Endothelial cell of hepatic sinusoid (primary cell): ENCODE data around the gene SNAPC2.

Experiments used
- in situ Hi-C: cut with HindIII; loops from 2 replicates; pipeline ENCODE4 v1.10.0; 2017; ENCODE audit warnings: low sequenced_read_pairs

The SNAPC2 gene

DNA sequence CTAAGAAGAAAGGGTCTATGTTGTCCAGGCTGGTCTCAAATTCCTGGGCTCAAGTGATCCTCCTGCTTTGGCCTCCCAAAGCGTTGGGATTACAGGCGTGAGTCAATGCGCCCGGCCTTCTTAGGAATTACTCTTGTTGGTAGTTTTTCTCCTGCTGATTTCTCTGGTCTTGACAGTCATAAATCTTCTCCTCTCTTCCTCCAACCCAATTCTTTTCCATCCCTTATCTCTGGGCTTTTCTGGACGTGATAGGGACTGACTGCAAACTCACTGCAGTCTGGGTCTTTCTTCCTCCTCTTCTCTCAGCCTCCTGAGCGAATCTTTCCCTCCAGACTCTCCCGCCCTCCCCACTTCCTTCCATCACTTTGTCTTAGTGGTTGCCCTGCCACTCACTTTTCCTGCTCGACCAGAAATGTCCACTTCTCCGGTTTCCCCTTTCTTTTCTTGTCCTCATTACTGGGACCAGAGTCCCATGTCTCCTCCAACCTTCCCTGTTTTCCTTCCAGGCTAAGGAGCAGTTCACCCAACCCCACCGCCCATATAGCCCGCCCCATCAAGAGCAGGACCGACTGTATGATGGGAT is 45.2 kb downstream of the SNAPC2 start:
- in situ Hi-C loops: loop anchor here (5.0 kb wide), 1 partner anchor 97 kb away; no protein-coding TSS in a partner anchor

DNA sequence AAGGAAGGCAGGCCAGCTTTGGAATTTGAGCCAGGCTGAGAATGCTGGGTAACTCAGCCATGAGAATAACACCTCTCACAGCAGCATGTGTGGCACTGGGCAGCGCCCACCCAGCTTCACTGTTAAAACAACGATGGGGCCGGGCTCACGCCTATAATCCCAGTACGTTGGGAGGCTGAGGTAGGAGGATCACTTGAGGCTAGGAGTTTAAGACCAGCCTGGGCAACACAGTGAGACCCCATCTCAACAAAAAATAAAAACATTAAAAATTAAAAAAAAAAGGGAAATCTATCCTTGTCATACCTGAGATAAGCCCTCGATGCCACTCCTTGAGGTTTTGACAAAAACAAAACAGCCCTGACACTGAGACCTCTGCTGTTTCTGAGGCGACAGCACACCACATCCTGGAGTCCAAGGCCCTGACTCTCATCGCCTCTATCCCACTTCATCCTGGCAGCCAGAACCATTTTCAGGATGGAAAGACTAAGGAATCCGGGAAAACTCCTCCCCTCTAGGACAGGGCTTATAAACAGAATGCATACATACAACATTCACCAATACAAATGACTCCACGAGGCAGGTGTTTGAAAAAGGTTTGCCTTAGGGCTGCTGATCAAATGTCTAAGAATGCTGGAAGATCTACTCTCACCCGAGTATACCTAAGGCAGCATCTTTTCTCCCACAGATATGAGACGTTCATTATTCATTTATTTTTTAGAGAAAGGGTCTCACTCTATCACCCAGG is 46.0 kb downstream of the SNAPC2 start:
- in situ Hi-C loops: loop anchor here (5.0 kb wide), 1 partner anchor 96 kb away; no protein-coding TSS in a partner anchor

DNA sequence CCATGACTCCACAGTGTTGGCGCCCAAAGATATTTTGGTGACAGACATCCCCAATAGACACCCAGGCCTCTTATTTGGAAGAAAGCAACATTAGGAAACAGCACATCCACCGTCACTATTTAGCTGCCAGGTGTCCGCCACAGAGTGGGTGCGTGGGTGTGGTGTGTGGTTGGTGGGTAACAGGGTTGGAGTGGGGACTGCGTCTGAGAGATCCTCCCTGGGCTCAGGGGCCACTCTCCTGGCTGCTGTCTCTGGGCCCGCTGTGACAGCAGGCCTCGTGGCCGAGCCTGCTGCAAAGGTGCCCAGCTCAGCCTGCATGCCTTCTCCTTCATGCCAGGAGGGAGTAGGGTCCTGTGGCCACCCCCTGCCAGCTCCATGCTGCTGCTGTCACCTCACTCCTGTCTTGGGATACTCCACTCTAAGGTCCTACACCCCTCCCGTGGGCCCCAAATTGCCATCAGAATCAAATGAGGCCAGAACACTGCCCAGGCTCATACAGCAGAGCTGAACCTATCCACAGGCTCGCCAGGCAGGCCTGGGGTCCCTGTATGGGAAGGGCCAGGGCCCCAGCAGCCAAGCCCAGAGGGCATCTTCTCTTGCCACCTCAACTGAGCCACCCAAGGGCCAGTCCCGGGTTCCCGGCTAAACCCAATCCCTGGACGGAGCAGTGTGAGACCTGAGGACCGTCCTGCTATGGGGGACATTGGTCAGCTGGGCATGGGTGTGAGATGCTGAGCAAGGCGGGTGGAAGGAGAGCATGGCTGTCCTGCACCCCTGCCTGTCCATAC is 48.1 kb downstream of the SNAPC2 start:
- in situ Hi-C loops: loop anchor here (5.0 kb wide), 1 partner anchor 94 kb away; no protein-coding TSS in a partner anchor

DNA sequence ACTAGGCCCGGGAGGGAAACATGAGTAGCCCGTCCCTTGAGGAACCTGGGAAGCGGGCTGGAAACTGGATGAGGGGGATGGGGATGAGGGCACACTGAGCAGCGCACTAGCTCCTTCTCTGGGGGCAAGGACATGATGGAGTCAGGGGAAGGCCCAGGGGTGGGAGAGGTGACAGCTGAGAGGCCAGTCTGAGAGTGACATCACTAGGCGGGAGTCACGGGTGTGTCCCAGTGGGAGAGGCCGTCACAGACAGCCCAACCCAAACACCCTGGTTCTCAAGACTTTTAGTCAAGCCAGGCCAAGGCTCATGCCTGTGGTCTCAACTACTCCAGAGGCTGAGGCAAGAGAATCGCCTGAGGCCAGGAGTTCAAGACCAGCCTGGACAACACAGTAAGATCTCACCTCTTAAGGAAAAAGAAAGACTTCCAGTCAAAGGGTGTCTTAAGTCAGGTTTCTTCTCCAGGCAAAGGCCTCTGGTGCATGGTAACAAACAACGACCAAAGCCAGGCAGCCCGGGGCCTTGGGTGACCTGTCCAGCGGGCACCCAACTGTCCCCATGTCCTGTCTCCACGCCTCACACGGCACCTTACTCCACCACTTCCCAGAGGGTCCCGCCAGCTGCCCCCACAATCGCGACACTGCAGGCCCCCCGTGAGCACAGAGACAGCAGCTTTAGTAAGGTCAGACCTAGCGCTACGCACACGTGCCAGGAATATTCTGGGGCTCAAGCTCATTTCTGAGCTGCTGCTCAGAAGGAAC is 48.8 kb downstream of the SNAPC2 start:
- in situ Hi-C loops: loop anchor here (5.0 kb wide), 1 partner anchor 93 kb away; no protein-coding TSS in a partner anchor

DNA sequence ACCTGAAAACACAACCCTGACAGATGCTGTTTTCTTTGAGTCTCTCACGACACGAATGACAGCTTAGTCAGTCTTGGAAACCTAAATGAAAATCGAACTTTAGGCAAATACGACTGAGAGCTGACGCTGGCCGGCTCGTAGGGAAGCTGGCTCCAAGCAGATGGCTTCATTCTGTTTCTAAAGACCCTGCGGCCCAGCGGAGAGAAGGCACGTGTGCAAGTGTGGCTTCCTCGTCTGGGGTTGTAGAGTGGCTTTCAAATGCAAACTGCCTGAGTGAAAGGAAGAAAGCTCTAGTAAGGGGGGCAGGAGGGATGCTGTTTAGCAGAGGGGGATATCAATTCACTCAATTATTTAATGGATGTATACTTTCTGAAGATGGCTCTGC is 49.4 kb downstream of the SNAPC2 start:
- in situ Hi-C loops: loop anchor here (5.0 kb wide), 1 partner anchor 93 kb away; no protein-coding TSS in a partner anchor

DNA sequence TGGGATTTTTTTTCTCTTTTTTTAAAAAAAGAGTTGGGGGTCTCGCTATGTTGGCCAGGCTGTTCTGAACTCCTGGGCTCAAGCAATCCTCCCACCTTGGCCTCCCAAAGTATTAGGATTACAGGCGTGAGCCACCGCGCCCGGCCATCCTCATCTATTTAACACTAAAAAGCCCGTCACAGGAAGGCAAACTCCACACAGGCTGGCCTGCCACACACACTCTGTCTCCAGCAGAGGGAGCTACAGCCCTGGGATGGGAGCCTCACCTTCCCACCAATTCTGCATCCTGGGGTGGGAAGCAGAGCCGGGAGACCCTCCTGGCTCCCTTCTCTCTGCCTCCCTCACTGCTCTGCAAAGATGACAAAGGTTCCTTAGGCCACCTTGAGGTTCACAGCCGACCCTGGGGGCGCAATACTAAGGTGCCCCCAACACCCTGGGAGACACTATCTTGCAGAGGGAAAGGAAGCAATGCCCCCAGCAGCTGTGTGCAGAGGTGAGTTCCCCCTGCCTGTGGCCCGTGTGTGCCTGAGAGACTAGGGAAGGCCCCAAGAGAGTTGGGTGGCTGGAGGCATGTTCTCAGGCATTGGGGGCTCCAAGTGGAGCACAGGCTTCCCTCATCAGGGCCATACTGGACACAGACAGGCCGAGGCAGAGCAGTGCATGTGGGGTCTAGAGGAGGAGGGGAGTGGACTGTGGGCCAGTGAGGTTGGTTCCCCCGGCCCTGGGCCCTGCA is 50.7 kb downstream of the SNAPC2 start:
- in situ Hi-C loops: no loop called here

DNA sequence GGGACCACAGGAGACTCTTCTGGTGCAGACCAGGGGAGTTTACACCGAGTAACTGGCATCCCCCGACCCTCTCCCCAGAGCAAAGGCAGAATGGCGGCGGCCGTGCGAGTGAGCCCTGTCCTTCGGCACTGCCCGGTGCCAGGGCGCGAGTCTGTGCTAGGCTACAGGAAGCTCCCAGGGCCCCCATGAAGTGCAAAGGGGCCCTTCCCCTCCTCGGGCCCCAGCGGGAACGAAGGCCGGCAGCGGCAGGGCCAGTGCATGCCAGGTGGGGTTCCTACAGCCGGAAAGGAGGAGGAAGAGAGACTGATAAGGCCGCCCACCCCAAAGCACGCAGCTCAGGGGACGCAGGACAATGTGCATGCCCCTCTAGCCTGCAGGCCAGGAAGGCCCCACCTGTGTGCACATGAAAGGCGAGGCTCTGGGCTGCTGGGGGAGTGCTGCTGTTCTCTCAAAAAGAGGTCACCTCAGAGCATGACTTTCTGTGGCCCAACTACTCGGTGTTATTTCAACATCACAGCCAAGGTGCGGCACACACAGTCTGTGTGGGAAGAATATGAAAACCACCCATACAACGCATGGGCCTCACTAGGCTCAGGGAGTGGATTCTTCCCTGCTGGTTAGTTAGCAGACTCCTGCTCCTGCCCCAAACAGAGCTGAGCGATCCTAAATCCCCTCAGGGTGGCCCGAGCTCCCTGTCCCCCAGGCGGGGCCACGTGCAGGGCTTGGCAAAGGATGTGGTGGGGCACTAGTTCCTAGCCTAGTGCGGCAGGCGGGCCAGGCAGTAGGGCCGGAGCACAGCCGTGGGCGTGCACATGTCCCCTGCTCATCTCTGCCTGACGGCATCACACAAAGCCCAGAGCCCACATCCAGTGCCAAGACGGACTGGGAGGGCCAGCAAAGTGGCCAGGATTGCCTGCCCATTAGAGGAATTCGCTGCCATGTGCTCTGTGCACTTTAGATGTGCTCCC is 51.7 kb downstream of the SNAPC2 start:
- in situ Hi-C loops: no loop called here
